AML-193 (cell line): Measurements from ENCODE around the gene DENND6A.
A peak's percentile ranks its signal among the peaks of the same experiment; 100 is the strongest.
"Not testable (repeated sequence)": the region's sequence is repeated elsewhere in the genome, so short reads cannot be mapped to it uniquely, and the experiment has no call there.

Experiments used
- DNase-seq, 2 experiments: peaks; one replicate each; lab custom pipeline; 2025; lab: John Stamatoyannopoulos, UW

The DENND6A gene, protein sequence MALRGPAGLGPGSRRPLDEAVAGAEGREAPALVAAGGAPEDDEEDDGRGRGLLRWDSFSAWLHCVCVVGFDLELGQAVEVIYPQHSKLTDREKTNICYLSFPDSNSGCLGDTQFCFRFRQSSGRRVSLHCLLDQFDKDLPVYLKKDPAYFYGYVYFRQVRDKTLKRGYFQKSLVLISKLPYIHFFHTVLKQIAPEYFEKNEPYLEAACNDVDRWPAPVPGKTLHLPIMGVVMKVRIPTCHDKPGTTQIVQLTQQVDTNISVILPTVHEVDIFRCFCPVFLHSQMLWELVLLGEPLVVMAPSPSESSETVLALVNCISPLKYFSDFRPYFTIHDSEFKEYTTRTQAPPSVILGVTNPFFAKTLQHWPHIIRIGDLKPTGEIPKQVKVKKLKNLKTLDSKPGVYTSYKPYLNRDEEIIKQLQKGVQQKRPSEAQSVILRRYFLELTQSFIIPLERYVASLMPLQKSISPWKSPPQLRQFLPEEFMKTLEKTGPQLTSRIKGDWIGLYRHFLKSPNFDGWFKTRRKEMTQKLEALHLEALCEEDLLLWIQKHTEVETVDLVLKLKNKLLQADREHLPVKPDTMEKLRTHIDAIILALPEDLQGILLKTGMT

DNA sequence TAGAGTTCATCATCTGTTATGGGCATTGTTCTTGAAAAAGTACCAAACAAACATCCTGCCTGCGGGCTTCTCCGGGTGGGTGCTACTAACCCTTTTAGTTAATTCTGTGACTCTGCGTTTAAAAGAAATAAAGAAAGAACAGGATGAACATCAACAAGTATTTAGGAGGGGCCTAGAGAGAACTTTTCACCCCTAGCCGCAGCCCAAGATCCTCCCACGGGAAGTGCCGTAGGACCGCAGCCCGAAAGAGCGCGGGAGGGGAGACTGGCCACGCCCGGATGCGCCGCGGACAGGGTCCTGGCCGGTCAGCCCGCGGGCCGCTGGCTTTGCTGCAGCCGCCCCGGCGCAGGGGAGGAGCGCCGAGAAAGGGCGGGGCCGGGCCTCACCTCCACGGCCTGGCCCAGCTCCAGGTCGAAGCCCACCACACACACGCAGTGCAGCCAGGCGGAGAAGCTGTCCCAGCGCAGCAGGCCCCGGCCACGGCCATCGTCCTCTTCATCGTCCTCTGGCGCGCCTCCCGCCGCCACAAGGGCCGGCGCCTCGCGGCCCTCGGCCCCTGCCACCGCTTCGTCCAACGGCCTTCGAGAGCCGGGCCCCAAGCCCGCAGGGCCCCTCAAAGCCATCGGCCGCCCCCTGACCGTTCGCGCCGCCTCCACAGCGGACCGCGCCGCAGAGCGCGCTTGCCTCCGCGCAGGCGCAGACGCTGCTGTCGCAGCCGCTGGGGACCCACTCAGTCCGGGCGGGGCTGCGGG is at the start of gene DENND6A:
DENND6A (minus strand) TSS at position 682 of the 752 bp plus-strand sequence; CDS start at position 623, 59 bp downstream.
- DNase-seq, result peak; percentile 95 to 96

DNA sequence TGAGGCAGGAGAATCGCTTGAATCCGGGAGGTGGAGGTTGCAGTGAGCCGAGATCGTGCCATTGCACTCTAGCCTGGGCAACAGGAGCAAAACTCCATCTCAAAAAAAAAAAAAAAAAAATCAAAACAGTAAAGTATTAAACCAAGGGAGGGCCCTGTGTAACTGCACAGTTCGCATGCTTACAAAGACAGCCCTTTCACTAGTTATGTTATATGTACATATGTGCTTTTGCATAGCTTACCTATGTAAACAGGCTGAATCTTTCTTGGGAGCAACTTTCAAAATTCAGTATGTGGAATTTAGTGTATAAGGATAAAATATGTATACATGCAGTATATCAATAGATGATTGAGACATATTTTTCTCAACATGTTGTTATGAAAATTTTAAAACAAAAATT is 47.1 kb upstream of the DENND6A start:
- no peak for DNase-seq

DNA sequence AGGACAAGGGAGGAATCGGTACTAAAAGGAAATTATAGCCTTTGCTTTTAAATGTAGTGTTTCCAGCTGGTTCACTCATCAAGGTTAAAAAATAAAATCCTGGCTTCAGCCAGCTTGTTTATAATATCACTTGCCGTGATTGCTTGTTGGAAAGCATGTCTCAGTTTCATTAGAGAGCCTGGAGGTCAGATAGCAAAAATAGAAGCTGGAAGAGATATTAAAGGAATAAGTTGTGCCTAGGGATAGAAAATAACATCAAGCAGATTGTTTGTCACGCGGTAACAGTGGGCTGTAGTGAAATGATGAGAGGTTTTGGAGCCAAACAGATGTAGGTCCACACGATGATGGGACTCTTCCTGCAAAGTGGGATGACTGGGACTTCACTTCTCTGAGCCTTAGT is 45.5 kb upstream of the DENND6A start:
- no peak for DNase-seq

DNA sequence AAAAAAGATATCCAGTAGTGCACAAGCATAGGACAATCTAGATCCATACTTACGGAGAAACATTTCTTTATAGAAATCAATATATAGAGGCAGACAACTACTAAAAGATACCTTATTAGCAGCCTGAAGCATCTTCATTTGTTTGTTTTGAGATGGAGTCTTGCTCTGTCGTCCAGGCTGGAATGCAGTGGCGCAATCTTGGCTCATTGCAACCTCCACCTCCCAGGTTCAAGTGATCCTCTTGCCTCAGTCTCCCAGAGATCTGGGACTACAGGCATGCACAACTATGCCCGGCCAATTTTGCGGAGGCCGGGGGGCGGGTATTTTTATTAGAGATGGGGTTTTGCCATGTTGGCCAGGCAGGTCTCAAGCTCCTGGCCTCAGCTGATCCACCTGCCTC is 45.0 kb upstream of the DENND6A start:
- DNase-seq, result no peak

DNA sequence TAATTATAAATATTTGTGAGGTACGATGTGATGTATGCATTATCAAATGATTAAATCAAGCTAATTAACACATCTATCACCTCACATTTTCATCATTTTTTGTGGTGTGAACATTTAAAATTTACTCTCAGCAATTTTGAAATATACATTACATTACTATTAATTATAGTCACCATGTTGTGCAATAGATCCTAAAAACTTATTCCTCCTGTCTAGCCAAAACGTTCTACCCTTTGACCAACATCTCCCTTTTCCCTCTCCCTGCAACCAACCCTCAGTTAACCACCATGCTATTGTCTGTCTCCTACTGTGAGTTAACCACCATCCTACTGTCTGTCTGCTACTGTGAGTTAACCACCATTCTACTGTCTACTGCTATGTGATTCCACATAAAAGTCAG is 42.5 kb upstream of the DENND6A start:
- DNase-seq, result no peak

DNA sequence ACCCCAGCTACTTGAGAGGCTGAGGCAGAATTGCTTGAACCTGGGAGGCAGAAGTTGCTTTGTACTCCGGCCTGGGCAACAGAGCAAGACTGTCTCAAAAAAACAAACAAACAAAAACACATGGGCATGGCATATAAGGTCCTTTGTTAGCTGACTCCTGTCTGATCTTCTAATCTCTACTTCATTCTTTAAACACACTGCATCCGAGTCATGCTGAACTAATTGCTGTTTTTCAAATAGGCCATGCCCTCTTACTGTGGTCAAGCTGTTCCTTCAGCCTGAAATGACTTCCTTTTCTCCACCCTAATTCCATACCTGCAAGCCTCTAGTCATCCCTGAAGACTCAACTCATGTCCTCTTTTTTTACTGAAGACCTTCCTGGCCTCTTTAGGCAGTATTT is 40.9 kb upstream of the DENND6A start:
- DNase-seq, result no peak

DNA sequence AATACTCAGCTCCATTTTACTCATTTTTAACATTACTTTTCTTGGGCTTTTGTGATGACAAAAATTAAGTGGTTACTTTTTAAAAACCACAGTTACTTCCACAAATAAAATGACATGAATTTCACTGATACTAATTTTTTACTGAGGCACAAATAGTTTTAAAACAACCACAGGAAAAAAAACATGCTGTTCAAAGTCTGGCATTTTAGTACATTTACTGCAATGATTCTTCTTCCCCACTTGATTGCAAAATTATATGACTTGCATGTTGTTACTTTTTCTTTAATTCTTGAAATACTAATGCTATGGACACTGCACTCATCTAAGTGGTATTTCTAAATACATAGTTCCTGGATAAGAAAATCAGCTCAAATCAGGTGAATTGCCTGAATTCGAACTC is 38.4 kb upstream of the DENND6A start:
- DNase-seq, result peak; percentile 46 to 57

DNA sequence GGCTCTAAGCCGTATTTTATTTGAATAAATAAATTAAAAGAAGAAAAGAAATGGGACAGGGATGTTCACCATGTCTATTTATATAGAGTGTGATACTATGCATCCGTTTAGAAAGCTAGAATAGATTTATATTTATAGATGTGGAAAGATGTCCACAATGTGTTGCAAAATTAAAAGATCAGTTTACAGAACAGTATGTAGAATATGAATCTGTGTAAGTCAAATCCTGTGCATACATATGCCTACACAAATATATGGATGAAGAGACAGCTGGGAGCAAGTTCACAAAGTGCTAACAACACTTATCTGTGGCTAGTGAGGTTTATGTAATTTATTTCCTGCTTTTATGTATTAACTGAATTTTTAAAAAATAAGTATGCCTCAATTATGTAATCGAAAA is 37.8 kb upstream of the DENND6A start:
- DNase-seq, result no peak

DNA sequence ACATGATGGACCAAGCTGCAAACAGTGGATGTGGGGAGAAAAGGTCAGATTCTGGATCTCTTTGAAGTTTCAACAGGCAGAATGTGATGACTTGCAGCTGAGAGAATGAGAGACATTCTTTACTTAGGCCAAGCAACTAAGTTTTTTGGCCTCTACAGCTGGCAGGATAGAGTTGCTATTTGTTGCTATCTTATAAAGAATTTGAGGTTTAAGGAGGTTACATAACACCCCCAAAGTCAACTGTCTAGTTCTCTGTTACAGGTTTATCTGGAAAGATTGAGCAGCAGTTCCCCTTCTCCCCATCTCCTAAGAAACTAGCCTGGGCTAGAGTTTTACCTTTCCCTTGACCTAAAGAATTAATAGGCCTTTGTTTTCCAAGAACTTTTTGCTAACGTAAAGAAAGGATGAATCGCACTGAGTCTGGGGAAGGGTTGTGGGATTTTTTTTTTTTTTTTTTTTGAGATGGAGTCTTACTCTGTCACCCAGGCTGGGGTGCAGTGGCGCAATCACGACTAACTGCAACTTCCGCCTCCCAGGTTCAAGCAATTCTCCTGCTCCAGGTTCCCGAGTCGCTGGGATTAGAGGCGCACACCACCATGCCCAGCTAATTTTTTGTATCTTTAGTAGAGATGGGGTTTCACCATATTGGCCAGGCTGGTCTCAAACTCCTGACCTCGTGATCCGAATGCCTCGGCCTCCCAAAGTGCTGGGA is 36.6 kb upstream of the DENND6A start:
- DNase-seq, result peak; percentile 91

DNA sequence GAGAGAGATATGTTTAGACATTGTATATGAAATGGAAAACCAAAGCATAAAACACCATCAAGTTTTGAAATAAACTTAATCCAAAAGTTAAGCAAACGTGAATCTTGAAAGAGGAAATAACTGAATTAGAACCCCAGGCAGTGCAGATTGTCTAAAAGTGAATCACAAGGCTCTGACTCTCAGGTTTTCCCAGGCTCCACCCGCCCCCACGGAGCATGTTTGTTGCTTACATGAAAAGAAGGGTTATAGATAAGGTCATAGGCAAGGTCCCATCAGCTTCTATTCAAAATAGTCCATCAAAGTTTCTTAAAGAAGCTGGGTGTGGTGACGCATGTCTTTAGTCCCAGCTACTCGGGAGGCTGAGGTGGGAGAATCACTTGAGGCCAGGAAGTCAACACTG is 34.2 kb upstream of the DENND6A start:
- DNase-seq, result no peak

DNA sequence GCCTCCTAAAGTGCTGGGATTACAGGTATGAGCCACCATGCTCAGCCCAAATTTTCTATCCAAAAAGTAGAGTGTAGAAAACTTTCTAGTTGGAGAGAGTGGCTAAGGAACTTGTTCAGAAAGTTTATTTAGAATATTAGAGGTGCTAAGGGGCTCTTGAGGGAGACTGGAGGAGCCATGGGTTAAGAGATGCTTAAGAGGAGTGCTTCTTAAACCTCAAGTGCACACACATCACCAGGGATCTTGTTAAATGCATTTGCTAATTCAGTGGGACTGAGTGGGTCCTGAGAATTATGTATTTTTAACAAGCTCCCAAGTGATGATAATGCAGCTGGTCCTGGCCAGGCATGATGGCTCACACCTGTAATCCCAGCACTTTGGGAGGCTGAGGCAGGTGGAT is 33.5 kb upstream of the DENND6A start:
- no peak for DNase-seq

DNA sequence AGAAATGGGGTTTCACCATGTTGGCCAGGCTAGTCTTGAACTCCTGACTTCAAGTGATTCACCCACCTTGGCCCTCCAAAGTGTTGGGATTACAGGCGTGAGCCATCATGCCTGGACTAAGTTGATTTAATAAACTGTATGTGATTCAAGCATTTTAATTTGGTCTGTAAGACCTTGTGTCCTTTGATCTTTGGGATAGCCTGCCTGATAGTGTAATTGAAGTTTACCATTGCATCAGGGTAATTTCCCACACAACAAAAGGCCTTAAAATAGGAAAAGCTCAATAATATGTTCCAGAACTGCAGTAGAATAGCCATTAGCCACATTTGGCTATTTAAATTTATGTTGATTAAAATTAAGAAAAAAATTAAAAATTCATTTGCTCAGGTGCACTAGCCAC is 25.2 kb upstream of the DENND6A start:
- no peak for DNase-seq

DNA sequence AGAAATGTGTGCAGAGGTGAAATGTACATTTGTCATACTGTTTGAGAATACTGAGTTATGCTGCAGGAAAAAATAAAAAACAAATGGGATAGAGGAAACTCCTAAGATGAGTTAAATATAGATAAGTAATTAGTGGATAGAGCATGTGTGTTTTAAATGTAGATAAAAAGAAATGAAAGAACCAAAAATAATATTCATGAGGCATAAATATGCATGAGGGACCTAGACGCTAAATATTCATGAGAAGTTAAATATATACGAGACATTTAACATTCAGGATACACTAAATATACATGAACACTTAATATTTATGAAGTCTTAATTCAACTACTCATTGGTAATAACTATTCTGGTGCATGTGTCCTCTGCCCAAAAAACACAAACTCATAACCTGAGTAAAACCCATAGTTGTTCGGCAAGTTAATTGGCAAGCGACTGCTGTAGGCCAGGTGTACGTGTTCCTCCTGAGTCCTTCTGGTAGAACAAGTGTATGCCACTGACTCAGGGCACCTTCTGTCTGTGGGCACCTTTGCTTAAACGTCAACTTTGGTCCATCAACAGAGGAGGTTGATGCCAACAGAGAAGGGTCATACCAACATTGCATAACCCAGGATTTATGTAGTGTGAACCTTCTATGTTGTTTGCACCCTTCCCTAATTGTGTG is 24.5 kb upstream of the DENND6A start:
- DNase-seq, result no peak

DNA sequence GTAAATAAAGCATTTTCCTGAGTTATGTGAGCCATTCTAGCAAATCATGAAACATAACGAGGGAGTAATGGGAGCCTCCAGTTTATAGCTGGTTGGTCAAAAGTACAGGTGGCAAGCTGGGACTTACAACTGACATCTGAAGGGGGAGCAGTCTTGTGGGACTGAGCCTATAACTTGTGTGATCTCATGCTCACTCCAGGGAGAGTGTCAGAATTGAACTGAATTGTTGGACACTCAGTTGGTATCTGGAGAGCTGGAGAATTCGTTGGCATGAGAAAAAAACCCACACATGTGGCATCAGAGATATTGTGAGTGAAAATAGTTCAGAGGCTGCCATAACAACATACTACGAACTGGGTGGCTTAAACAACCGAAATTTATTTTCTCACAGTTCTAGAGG is 22.8 kb upstream of the DENND6A start:
- no peak for DNase-seq

DNA sequence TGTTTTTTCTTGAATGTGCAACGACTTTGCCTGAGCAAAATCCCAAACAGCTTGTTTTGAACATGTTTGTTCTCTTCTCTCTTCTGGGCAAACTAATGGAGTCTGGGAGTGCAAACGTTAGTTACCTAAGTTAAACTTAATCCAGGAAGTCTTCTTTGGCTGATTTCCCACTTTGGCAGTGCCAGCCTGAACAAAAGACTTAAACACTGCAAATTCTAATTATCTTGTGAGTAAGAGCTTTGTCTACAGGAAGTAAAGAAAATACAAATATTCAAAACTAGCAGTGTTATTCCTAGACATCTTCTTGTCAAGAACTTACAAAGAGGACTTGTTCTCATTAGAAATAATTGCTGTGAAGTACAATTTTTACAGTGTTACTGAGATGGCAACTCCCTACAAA is 16.7 kb upstream of the DENND6A start:
- DNase-seq, result no peak

DNA sequence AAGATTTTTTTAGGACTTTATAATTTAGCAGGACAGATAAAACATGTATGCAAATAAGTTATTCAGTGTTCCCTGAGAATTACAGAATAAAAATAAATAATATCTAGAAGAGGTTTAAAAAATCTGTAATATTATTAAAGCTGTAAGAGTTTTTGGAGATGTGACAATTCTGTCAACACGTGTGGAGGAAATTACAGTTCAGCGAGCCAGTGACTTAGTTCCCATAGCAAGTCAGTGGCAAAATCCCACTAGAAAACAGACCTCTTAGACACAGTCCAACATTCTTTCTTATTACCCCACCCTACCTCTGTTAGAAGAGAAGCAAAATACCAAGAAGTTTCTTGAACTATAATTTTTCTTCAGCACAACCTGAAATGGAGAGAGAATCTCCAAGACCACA is 16.2 kb upstream of the DENND6A start:
- DNase-seq, result no peak

DNA sequence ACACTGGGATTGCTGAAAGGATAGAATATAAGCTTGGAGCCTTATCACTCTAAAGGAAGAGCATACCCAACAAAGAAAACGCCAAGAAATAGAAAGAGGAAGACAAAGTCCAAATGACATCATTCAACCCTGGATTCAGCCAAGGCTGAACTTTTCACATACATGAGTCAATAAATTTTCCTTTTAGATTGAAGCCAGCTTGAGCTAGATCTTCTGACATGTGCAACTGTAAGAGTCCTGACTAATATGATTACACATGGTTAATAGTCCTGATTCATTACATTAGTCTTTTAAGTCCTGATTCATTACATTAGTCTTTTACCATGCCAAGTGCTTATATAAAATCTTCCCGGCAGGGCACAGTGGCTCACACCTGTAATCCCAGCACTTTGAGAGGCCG is 13.6 kb upstream of the DENND6A start:
- DNase-seq, result peak; percentile 43 to 52

DNA sequence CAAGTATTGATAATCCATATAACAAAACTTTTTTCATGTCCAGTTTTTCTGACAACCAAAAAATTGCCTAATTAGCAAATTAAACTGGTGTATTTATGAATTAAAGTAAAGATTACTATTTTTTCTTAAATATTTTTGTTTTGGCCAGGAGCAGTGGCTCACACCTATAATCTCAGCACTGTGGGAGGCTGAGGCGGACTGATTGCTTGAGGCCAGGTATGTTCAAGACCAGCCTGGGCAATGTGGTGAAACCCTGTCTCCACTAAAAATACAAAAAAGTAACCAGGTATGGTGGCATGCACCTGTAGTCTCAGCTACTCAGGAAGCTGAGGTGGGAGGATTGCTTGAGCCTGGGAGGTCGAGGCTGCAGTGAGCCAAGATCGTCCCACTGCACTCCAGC is 12.5 kb upstream of the DENND6A start:
- DNase-seq, result not testable (repeated sequence)

DNA sequence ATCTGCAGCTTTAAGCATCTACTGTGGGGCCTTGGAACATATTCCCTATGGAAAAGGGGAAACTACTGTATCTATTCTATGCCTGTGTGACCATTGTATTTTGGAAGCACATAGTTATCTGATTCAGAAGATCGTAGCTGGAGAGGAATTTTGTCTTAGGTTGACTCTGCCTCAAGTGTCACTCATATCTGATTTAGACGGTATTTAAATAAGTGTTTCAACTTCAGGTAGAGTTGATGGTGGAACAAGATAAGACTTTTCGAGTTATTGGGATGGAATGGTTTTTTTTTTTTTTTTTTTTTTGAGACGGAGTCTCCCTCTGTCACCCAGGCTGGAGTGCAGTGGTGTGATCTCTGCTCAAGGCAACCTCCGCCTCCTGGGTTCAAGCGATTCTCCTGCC is 8.9 kb upstream of the DENND6A start:
- no peak for DNase-seq

DNA sequence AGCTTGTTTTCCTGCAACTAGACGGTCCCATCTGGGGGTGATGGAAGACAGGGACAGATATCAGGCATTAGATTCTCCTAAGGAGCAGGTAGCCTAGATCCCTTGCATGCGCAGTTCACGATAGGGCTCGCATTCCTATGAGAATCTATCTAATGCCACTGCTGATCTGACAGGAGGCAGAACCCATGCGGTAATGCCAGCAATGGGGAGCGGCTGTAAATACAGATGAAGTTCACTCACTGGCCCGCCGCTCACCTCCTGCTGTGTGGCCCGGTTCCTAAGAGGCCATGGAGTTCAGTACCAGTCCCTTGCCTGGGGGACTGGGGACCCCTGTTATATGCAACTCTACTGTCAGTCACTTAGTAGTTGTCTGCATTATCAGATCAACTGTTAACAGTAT is 7.9 kb upstream of the DENND6A start:
- no peak for DNase-seq

DNA sequence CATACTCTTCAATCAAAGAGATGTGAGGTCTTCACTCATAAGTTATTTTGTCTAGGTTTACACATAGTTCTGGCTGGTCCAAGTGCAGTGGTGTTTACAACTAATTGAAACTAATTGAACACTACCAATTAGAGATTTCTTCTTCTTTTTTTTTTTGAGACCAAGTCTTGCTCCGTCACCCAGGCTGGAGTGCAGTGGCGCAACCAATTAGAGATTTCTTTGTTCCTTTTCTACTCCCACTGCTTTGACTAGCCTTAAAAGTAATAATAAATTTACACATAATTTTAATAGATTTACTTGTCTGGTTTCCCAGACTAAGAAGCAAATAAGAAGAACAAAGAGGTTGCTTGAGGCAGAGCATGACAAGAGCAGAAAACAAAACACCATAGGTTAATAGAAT is 6.7 kb upstream of the DENND6A start:
- DNase-seq, result no peak

DNA sequence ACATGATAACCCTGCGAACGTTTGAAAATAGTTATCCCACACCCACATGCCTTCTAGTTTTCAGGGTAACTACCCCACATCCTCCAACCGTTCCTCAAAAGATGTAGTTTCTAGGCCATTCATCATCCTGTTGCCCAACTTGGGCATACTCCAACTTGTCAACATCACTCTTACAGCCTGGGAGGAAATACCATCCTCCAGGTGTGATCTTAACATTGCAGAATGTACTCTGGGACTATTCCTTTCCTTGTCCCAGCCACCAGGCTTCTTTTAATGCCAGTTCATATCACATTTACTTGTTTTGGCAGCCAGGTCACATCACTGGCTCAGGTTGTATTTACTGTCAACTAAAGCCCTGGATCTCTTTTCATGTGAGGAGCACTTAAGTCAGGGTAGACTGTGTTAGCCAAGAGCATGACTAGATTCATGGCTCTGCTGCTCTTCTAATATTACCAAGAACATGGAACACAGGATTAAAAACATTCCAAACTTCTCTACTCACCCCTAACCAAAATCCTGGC is 4.0 kb upstream of the DENND6A start:
- no peak for DNase-seq
